Mucosa of rectum (tissue), 2 donors: ENCODE data around the gene SLC2A1.

ENCODE experiments used
- H3K27ac ChIP-seq, 2 donors: one replicate each; pipeline ENCODE4 v1.7.0; 2013; ENCODE audit warnings: inconsistent platforms in 2 of 2, low read depth in 2 of 2, low read length in 2 of 2
- H3K27me3 ChIP-seq, 2 donors: one replicate each; pipeline ENCODE4 v1.7.0; 2013; ENCODE audit warnings: low read length in 2 of 2; ENCODE audit not compliant: control insufficient read depth in 2 of 2, insufficient read depth in 2 of 2
- H3K36me3 ChIP-seq, 2 donors: one replicate each; pipeline ENCODE4 v1.7.0; 2013; ENCODE audit warnings: low read length in 2 of 2; ENCODE audit not compliant: control insufficient read depth in 2 of 2, insufficient read depth in 2 of 2
- H3K4me1 ChIP-seq, 2 donors: one replicate each; pipeline ENCODE4 v1.7.0; 2013; ENCODE audit warnings: low read length in 2 of 2, mild to moderate bottlenecking in 1 of 2; ENCODE audit not compliant: control insufficient read depth in 2 of 2, insufficient read depth in 2 of 2
- H3K4me3 ChIP-seq, 2 donors: one replicate each; pipeline ENCODE4 v1.7.0; 2013; ENCODE audit warnings: low read length in 2 of 2
- H3K9ac ChIP-seq, 2 donors: one replicate each; pipeline ENCODE4 v1.7.0; 2013; ENCODE audit warnings: low read length in 2 of 2, low read depth in 1 of 2, mild to moderate bottlenecking in 1 of 2
- H3K9me3 ChIP-seq, 2 donors: one replicate each; pipeline ENCODE4 v1.7.0; 2013; ENCODE audit warnings: low read length in 2 of 2; ENCODE audit not compliant: control insufficient read depth in 2 of 2
- donor health status: healthy.
- donor health status: Normal muscosa, but diverticular disease.

Gene SLC2A1

GRCh38 chr1:42970143-42970542, 11.5 kb upstream of the SLC2A1 start:
- Histone ChIP-seq H3K27me3 (no peaks in the 10 kb centered on the region), H3K27ac (no peak overlapping the region), H3K9me3 (no peaks in the 10 kb centered on the region), H3K9ac (no peak overlapping the region), H3K36me3 (no peaks in the 10 kb centered on the region), H3K4me3 (no peak overlapping the region), H3K4me1 (peaks cover 3 to 16% of the 10 kb centered on the region in 2 donors)

GRCh38 chr1:42968654-42969053, 10.0 kb upstream of the SLC2A1 start:
- no peak overlapping the region for H3K4me3 ChIP-seq
- H3K4me1 ChIP-seq, result peaks cover 3 to 16% of the 10 kb centered on the region in 2 donors
- no peak overlapping the region for H3K9ac ChIP-seq
- H3K36me3 ChIP-seq, result no peaks in the 10 kb centered on the region
- H3K9me3 ChIP-seq, result no peaks in the 10 kb centered on the region
- H3K27ac ChIP-seq, result no peak overlapping the region
- no peaks in the 10 kb centered on the region for H3K27me3 ChIP-seq

GRCh38 chr1:42966688-42967612, 8.3 kb upstream of the SLC2A1 start:
- H3K9ac ChIP-seq, result no peak overlapping the region
- peak overlapping the region in 1 of 2 donors; percentile 27 for H3K27ac ChIP-seq
- H3K9me3 ChIP-seq, result no peaks in the 10 kb centered on the region
- H3K4me3 ChIP-seq, result no peak overlapping the region
- peaks cover 0 to 5% of the 10 kb centered on the region in 2 donors for H3K27me3 ChIP-seq
- no peaks in the 10 kb centered on the region for H3K36me3 ChIP-seq
- H3K4me1 ChIP-seq, result peaks cover 4 to 9% of the 10 kb centered on the region in 2 donors

- Histone ChIP-seq H3K4me1 (peaks cover 4 to 9% of the 10 kb centered on the region in 2 donors), H3K9me3 (no peaks in the 10 kb centered on the region), H3K9ac (no peak overlapping the region), H3K27me3 (peaks cover 0 to 5% of the 10 kb centered on the region in 2 donors), H3K27ac (no peak overlapping the region), H3K4me3 (no peak overlapping the region), H3K36me3 (no peaks in the 10 kb centered on the region)
Observed at GRCh38 chr1:42965378-42965777, 6.7 kb upstream of the SLC2A1 start.

GRCh38 chr1:42964044-42964812, 5.6 kb upstream of the SLC2A1 start:
- no peaks in the 10 kb centered on the region for H3K36me3 ChIP-seq
- H3K4me1 ChIP-seq, result peaks cover 7 to 12% of the 10 kb centered on the region in 2 donors
- H3K9me3 ChIP-seq, result no peaks in the 10 kb centered on the region
- H3K9ac ChIP-seq, result no peak overlapping the region
- no peak overlapping the region for H3K27ac ChIP-seq
- no peak overlapping the region for H3K4me3 ChIP-seq
- H3K27me3 ChIP-seq, result peaks cover 0 to 6% of the 10 kb centered on the region in 2 donors

GRCh38 chr1:42963378-42964043, 4.8 kb upstream of the SLC2A1 start:
- no peak overlapping the region for H3K27ac ChIP-seq
- no peak overlapping the region for H3K9ac ChIP-seq
- peaks cover 0 to 6% of the 10 kb centered on the region in 2 donors for H3K27me3 ChIP-seq
- no peaks in the 10 kb centered on the region for H3K36me3 ChIP-seq
- H3K9me3 ChIP-seq, result no peaks in the 10 kb centered on the region
- H3K4me1 ChIP-seq, result peaks cover 7 to 16% of the 10 kb centered on the region in 2 donors
- H3K4me3 ChIP-seq, result no peak overlapping the region

GRCh38 chr1:42962641-42963377, 4.1 kb upstream of the SLC2A1 start:
- Histone ChIP-seq H3K9me3 (no peaks in the 10 kb centered on the region), H3K4me3 (no peak overlapping the region), H3K27me3 (peaks cover 0 to 6% of the 10 kb centered on the region in 2 donors), H3K36me3 (no peaks in the 10 kb centered on the region), H3K4me1 (peaks cover 7 to 16% of the 10 kb centered on the region in 2 donors), H3K27ac (no peak overlapping the region), H3K9ac (no peak overlapping the region)

- peaks cover 0 to 6% of the 10 kb centered on the region in 2 donors for H3K27me3 ChIP-seq
- H3K4me1 ChIP-seq, result peaks cover 7 to 16% of the 10 kb centered on the region in 2 donors
- no peaks in the 10 kb centered on the region for H3K9me3 ChIP-seq
- no peak overlapping the region for H3K27ac ChIP-seq
- no peak overlapping the region for H3K4me3 ChIP-seq
- no peak overlapping the region for H3K9ac ChIP-seq
- H3K36me3 ChIP-seq, result no peaks in the 10 kb centered on the region
Observed at GRCh38 chr1:42961312-42962091, 2.8 kb upstream of the SLC2A1 start.
